ENCODE data around the gene ABTB1.

ABTB1 gene

DNA sequence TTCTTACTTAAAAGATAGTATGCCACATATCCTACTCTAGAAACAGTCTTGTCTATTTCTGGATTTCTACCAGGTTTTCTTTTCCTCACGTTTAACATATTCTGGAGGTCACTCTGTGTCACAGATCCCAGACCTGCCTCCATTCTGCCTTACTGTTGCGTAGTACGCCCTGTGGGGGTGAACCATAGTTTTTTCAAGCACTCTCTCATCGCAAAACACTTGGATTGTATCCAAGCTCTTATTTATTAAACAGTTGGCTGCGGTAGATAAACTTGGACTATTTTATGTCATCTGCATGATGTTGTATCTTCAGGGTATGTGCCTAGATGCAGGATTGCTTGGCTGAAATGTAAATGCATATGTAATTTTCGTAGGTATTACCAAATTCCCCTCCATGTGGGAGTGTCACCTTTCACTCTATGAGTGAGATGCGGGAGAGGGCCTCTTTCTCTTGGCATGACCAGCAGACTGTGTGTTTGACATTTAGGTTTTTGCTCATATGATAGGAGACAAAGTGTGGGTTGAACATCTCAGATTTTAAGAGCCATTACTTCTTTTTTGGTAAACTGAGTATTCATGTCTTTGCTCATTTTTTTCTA, 55.8 kb downstream of the ABTB1 start:
- H3K36me3 ChIP-seq (ENCODE audit: control insufficient read depth, insufficient read depth, low read length) = no peaks in the 10 kb centered on the region
- no peak overlapping the region for H3K4me3 ChIP-seq (ENCODE audit: low read length)
- no peaks in the 10 kb centered on the region for H3K27me3 ChIP-seq (ENCODE audit: control insufficient read depth, insufficient read depth, low read length)
- no peaks in the 10 kb centered on the region for H3K9me3 ChIP-seq (ENCODE audit: control insufficient read depth, low read length)
- no peak overlapping the region for H3K9ac ChIP-seq (ENCODE audit: low read length)
- no peaks in the 10 kb centered on the region for H3K4me1 ChIP-seq (ENCODE audit: control insufficient read depth, insufficient read depth, low read length)

DNA sequence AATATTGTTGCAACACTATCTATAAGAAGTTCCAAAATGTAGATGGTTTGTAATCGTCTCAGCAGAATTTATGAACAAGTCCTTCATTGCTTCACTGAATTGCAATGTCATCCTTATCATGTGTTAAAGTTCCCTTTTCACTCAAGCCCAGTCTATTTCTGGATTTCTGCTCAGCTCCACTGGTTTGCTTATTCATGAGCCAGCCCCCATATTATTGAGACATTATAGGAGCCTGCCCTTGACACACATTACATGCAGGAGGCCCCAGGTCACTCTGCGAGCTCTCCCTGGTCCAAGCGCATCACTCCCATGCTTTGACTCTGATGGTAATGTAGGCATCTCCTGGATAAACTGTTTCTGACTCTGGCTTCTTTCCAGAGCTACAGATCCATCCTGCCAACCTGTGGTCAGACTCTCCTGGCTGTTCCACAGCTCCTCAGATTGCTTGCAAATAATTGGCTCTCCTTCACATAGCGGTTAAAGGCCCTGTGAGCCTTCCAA, 56.9 kb downstream of the ABTB1 start:
- no peak overlapping the region for H3K9ac ChIP-seq (ENCODE audit: low read length)
- H3K4me3 ChIP-seq (ENCODE audit: low read length) = no peak overlapping the region
- H3K36me3 ChIP-seq (ENCODE audit: control insufficient read depth, insufficient read depth, low read length) = no peaks in the 10 kb centered on the region
- peaks cover 6% of the 10 kb centered on the region for H3K4me1 ChIP-seq (ENCODE audit: control insufficient read depth, insufficient read depth, low read length)
- H3K9me3 ChIP-seq (ENCODE audit: control insufficient read depth, low read length) = no peaks in the 10 kb centered on the region
- no peaks in the 10 kb centered on the region for H3K27me3 ChIP-seq (ENCODE audit: control insufficient read depth, insufficient read depth, low read length)

DNA sequence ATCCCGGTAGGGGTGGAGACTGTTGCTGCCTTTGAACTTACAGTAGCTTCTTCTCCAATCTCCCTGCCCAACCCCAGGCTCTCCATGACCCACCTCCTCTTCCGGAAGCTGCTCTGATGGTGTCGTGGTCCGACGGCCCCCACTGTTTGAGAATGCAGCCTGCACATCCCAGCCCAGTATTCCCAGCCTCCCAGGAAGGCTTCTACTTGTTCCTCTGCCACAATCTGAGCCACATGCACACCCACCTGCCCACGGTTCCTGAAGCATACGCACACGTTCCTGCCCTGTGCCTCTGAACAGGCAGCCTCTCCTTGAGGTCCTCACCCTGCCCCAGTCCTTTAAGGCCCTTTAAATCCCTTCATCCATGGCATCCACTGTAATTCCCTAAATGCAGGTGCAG, 57.4 kb downstream of the ABTB1 start:
- Histone ChIP-seq H3K4me1 (ENCODE audit: control insufficient read depth, insufficient read depth, low read length) (peaks cover 11% of the 10 kb centered on the region), H3K36me3 (ENCODE audit: control insufficient read depth, insufficient read depth, low read length) (no peaks in the 10 kb centered on the region), H3K9me3 (ENCODE audit: control insufficient read depth, low read length) (no peaks in the 10 kb centered on the region), H3K4me3 (ENCODE audit: low read length) (no peak overlapping the region), H3K27me3 (ENCODE audit: control insufficient read depth, insufficient read depth, low read length) (no peaks in the 10 kb centered on the region), H3K9ac (ENCODE audit: low read length) (no peak overlapping the region)
